Stimulated activated CD4-positive, alpha-beta T cell treated with anti-CD3 and anti-CD28 coated beads, Interleukin-15, amount 100 ng/mL, for 48 hours (primary cell): ENCODE measurements around the gene CNOT10.
"Not testable (repeated sequence)": the region's sequence is repeated elsewhere in the genome, so short reads cannot be mapped to it uniquely, and the experiment has no call there.

Source experiments
- DNase-seq, 2 donors: peaks; one replicate each; pipeline ENCODE4 v3.0.0-alpha.2; 2020; ENCODE audit warnings: low read depth in 2 of 2

CNOT10 gene, protein sequence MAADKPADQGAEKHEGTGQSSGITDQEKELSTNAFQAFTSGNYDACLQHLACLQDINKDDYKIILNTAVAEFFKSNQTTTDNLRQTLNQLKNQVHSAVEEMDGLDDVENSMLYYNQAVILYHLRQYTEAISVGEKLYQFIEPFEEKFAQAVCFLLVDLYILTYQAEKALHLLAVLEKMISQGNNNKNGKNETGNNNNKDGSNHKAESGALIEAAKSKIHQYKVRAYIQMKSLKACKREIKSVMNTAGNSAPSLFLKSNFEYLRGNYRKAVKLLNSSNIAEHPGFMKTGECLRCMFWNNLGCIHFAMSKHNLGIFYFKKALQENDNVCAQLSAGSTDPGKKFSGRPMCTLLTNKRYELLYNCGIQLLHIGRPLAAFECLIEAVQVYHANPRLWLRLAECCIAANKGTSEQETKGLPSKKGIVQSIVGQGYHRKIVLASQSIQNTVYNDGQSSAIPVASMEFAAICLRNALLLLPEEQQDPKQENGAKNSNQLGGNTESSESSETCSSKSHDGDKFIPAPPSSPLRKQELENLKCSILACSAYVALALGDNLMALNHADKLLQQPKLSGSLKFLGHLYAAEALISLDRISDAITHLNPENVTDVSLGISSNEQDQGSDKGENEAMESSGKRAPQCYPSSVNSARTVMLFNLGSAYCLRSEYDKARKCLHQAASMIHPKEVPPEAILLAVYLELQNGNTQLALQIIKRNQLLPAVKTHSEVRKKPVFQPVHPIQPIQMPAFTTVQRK

DNA sequence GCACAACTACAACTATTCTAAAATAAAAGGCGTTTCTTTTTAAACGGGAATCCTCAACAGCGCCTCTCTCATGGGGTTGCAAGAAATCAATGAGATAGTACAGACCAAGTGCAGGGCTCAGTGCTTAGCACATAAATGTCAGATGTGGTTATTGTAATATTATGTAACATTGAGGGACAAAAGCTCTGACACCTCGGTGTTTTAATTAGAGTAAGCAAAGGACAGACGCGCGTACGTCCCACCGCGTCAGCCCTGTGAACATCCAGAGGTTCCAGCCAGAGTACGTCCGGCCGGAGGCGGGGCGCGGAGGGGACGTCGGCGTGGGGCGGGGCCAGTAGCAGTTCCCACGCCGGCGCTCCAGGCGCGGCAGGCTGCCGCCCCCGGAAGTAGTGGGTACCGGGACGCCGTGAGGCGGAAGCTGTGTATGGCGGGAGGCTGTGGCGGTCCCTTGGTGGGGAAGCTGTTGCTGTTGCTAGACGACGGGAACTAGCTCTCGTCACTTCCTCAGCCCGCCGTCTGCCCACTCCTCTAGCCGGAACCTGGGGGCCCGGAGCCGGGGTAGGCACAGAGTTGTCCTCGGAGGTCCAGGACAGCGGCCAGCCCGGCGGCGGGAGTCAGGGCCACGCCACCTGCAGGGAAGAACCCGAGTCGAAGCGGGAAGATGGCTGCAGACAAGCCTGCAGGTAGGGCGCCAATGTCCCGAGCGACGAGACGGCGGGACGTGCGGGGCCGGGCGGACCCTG, at the start of gene CNOT10:
CNOT10 (plus strand) TSS at position 389 of the 743 bp plus-strand sequence; CDS start at position 662, 273 bp downstream.
- DNase-seq: peak; percentile 92 to 95

DNA sequence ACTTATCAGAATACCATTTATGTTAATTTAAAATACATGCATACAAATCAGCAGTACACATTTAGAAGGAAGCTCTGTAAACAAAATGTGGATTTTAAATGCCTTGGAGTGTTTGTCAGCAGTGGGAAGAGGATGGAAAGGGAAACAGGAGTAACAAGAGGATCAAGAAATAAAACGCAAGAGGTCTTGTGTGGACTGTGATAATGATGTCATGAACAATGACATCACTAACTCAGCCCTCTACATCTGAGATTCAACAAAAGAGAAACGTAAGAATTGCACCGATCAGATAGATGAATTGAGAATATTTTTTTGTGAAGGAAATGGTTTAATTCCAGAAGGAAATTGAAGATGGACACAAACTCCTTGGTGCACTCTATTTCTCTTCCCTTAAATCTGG, 44.0 kb upstream of the CNOT10 start:
- no peak for DNase-seq

DNA sequence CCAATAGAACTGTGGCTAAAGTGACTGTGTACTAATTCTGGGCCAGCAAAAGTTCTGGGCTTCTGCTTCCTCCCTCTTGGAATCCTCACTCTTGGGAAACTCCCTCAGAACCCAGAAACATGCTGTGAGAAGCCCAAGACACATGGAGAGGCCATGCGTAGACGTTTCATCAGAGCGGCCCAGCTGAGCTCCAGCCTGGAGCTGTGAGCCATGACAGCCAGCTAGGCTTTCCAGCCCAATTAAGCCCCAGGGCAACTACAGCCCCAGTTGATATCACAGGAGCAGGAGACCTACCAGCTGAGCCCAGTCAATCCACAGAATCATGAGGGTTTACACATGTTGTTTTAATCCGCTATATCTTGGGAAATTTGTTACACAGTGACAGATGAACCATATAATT, 43.6 kb upstream of the CNOT10 start:
- no peak for DNase-seq

DNA sequence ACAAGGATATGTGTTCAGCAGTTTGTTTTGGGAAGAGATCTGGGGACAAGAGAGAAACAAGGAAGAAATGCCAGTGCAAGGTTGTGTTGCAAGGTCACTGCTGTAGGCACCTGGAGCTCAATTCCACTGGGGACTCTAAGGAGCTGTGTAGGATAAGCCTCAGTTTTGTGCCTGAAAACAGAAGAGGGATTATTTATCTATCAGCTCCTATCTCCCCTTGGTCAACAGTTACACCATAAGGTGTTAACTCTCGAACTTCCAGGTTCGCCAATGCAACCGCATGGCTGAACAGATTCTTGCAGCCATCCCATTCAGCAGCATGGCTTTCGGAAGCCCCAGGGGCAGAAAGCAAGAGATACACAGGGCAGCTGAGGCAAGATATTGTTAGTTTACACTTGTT, 41.6 kb upstream of the CNOT10 start:
- DNase-seq: no peak

DNA sequence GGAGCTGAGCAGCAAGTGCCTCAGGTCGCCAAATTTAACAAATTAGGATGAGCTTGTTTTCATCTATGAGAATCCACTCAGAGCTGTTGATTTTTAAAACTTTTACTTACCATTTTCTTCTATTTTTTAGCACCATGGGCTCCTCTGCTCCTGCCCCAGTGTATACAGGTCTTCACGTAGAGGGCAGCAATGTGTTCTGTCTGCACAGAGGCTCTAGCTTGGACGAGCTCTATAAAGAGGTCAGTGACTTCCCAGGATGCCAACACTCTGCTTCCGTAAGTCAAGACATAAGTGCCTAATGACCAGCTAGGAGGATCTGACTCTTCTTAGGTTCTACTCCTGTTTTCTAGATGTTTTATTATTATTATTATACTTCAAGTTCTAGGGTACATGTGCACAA, 41.2 kb upstream of the CNOT10 start:
- DNase-seq: no peak

DNA sequence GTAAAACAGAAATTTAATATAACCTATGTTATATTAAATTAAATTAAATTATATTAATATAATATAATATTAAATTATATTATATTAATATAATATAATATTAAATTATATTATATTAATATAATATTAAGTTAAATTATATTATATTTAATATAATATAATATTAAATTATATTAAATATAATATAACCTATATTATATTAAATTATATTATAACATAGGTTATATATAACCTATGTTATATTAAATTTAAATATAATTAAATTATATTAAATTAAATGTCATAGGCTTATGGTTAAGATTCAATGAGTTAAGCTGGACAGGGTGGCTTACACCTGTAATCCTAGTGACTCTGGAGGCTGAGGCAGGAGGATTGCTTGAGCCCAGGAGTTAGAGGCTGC, 40.6 kb upstream of the CNOT10 start:
- DNase-seq: no peak

DNA sequence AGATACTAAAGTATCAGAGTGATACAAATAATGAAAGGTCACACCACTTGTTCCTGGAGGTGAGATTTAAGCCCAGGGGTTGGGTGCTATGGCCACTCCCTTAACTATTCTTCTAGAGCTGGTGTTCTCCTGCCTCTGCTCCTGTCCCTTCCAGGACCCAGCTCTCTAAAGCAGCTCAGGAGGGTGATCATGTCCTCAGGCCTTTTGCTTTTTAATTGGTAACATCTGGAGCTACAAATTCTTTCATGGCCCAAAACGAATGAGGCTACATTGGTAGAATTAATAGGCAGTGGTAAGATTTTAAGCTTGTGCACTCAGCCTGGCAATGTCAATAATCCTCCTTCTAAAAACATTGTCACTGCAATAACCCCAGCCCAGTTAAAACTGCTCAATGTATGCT, 38.2 kb upstream of the CNOT10 start:
- no peak for DNase-seq

DNA sequence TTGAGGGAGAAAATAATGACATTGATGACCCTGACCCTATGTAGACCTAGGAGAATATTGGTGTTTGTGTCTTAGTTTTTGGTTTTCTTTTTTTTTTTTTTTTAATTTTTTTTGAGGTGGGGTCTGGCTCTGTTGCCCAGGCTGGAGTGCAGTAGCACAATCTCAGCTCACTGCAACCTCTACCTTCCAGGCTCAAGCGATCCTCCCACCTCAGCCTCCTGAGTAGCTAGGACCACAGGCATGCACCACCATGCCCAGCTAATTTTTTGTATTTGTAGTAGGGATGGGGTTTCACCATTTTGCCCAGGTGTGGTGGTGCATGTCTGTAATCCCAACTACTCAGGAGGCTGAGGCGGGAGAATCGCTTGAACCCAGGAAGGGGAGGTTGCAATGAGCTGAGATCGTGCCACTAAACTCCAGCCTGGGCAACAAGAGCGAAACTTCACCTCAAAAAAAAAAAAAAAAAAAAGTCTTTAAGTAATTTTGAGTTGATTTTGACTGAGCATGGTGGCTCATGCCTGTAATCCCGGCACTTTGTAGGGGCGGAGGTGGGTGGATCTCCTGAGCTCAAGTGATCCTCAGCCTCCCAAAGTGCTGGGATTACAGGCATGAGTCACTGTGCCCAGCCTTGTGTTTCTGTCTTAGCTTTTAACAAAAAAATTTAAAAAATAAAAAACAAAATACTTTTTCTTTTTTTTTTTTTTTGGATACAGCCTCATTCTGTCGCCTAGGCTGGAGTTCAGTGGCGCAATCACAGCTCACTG, 32.5 kb upstream of the CNOT10 start:
- DNase-seq: not testable (repeated sequence)

DNA sequence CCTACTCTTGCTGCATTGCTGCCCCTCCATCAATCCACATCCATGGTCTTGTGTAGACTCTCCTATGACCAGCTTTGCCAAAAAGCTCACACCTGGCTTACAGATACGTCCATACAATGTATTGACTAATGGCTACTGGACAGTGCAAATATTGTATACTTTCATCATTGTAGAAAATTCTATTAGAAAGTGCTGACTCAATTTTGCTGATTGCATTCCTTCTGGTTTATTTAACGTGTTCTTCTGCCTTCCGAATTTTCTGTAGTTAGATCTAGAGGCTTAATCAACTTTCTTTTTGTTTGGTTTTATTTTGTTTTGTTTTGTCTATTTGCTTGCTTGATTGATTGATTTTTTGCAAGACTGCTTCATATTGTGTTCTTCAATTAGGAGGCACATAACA, 29.8 kb upstream of the CNOT10 start:
- no peak for DNase-seq

DNA sequence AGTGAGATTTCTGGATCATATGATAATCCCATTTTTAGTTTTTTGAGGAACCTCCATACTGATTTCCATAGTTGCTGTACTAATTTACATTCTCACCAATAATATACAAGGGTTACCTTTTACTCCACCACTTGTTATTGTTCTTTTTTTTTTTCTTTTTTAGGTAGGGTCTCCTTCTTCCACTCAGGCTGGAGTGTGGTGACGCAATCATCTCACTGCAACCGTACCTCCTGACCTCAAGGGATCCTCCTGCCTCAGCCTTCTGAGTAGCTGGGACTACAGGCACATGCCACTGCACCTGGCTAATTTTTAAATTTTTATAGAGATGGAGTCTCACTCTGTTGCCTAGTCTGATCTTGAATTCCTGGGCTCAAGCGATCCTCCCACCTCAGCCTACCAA, 24.4 kb upstream of the CNOT10 start:
- no peak for DNase-seq

DNA sequence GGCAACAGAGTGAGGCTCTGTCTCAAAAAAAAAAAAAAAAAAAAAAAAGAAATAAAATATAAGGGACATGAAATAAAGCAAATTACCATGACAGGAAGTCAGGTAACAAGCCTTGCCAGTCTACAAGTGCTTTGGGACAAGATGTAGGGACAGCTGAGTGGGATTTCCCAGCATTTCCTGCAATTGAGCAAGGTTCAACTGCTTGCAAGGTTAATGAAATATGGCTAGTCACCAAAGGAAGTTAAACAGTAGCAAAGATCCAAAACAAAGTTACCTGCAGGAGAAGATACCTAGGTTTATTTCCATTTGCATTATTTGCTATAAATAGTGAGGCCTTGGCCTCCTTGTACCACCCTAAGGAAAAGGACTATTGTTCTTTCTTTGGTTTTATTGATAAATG, 22.3 kb upstream of the CNOT10 start:
- no peak for DNase-seq

DNA sequence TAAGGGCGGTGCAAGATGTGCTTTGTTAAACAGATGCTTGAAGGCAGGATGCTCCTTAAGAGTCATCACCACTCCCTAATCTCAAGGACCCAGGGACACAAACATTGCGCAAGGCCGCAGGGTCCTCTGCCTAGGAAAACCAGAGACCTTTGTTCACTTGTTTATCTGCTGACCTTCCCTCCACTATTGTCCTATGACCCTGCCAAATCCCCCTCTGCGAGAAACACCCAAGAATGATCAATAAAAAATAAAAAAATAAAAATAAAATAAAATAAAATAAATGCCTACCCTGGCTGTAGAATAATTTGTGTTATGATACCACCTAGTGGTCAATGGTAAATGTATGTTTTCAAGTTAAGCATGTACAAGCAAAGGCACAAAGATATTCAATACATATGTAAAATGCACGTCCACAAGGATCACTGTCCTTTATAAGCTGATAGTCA, 20.3 kb upstream of the CNOT10 start:
- not testable (repeated sequence) for DNase-seq

DNA sequence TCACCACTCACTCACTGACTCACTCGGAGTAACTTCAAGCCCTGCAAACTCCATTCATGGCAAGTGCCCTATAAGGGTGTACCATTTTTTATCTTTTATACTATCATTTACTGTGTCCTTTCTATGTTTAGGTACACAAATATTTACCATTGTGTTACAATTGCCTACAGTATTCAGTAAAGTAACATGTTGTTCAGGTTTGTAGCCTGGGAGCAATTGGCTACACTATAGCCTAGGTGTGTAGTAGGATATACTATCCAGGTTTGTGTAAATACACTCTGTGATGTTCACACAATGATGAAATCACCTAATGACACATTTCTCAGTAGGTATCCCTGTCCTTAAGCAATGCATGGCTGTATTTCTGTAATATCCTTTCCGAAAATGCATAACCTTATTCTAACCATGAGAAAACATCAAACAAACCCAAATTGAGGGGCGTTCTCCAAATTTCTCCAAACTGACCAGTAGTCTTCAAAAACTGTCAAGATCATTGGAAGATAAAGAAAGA, 17.9 kb upstream of the CNOT10 start:
- no peak for DNase-seq

DNA sequence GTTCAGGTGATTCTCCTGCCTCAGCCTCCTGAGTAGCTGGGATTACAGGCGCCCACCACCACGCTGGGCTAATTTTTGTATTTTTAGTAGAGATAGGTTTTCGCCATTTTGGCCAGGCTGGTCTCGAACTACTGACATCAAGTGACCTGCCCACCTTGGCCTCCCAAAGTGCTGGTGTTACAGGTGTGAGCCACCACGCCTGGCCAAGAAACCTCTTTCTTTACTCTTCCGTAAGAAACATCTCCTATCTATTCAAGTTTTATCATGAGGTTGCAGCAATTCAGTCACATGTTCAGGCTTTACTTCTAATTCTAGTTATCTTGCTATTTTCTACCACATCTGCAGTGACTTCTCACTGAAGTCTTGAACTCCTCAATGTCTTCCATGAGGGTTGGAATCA, 15.8 kb upstream of the CNOT10 start:
- not testable (repeated sequence) for DNase-seq

DNA sequence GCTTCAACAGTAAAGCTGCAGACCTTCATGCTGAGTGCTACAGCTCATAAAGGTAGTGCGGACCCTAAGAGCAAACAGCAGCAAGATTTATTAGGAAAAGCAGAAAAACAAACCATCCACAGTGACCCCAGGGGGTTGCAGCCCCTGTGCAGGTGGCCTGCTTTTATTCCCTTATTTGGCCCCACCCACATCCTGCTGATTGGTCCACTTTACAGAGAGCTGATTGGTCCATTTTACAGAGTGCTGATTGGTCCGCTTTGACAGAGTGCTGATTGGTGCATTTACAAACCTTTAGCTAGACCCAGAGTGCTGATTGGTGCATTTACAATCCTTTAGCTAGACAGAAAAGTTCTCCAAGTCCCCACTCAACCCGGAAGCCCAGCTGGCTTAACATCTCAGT, 11.3 kb upstream of the CNOT10 start:
- not testable (repeated sequence) for DNase-seq

DNA sequence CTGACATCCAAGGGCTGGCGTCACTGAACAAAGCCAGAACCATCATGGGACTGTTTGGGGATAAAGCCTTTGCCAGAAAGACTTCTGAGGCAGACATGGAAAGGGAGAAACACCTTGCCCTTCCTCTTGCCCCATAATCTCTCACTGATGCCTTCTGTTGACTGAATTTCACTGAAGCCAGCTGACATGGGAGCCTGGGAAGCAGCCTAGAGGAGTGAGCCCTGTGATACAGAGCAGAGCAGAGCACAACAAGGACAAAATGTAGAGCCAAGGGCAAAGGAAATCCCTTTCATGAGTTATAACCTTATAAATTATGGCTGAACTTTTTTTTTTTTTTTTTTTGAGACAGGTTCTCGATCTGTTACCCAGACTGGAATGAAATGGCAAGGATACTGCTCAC, 9.8 kb upstream of the CNOT10 start:
- DNase-seq: no peak

DNA sequence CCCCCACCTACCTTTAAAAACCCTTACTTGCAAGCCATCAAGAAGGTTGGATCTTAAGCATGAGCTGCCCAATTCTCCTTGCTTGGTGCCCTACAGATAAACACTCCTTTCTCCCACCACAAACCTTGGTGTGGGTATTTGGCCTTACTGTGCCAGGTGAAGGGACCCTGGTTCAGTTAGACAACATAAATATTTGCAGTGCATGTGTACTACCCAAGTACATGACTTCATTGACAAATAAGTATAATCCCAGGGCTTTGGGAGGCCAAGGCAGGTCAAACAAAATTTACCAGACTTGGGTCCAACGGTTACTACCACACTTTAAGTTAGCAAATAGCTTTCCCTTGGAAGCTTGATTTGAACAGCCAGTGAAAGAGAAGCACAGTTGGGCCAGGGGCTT, 9.3 kb upstream of the CNOT10 start:
- no peak for DNase-seq

DNA sequence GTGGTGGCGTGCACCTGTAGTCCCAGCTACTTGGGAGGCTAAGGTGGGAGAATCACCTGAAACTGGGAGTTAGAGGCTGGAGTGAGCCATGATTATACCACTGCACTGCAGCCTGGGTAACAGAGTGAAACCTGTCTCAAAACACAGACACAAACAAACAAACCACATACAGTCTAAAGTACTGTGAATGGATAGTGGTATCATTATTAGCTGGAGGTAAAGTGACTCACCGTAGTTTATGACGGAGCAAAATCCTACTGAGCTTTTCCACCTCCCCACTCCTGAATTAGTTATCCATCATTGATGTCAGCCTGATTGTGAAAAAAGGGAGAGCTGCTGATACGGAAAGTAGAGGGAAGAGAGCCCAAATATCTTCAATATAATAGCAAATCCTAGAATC, 3.2 kb upstream of the CNOT10 start:
- no peak for DNase-seq

DNA sequence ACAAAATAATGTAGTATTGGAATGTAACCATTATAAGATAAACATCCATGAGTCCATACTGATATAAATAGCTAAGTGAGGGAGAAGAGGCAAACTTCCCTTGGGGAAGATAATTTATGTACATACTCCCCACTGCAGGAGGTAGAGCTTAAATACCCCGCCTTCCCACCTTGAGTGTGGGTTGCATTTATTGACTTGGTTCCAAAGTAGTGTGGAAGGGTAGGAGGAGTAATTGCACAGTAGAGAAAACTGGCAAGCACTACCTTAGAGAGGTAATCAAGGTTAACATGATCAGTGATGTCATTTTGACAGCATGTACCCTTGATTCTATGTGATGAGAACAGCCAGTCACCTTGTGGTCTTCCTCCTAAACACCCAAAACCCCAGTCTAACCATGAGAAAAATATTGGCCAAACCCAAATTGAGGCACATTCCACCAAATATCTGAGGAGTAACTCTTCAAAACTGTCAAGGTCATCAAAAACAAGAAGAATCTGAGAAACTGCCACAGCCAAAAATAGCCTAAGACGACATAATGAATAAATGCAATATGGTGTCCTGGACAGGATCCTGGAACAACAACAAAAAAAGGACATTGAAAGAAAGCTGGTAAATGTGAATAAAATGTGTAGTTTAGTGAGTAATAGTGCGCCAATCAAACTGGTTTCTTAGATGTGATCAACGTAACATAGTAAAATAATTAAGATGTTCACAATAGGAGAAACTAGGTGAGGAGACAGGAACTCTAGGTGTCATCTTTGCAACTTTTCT, 774 bp upstream of the CNOT10 start:
- DNase-seq: no peak

DNA sequence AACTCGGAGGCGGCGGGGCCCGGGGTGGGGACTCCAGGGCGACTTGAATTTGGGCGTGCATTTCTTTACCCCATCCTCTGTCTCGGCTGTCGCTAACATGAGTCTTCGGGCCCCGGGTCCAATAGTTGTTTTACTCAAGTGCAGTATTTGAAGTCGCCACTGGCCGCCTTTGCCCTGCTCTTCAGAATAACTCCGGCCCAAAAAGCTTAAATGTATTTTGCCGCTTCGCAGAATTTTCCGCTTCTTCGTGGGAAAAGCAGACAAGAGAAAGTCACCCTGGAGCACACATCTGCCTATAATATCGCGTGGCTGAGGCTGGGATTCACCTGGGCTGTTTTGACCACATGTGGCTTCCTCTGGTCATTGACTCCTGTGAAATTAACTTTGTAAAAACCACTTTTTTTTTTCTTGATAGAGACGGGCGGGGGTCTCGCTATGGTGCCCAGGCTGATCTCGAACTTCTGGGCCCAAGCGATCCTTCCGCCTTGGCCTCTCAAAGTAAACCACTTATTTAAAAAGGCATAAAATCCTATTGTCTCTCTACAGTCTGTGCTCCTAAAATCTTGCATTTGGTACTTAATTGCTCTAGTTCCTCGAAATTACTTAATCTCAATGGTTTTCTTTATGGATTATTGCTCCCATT, 676 bp downstream of the CNOT10 start:
- DNase-seq: no peak
